ENCODE data around the gene MTG1.
A peak's percentile ranks its signal among the peaks of the same experiment; 100 is the strongest.

Gene MTG1

GRCh38 chr10:133391249-133391635 is 2.7 kb upstream of the MTG1 start:
- no peak for TF ChIP-seq CTCF (IDR thresholded peaks at IDR 0.05; ENCODE audit: low read length)
- no peak for TF ChIP-seq EZH2 (IDR thresholded peaks at IDR 0.05; ENCODE audit: borderline replicate concordance, low read length)
- H3K36me3 ChIP-seq (ENCODE audit: insufficient read depth, low read length): peaks cover 8% of the 10 kb centered on the region
- peaks cover 12% of the 10 kb centered on the region for H3K79me2 ChIP-seq (ENCODE audit: insufficient read depth, low read length)
- H3K4me1 ChIP-seq (ENCODE audit: insufficient read depth, low read length, severe bottlenecking): peaks cover 53% of the 10 kb centered on the region
- no peaks in the 10 kb centered on the region for H3F3A ChIP-seq (ENCODE audit: insufficient read depth, low read length)
- no peaks in the 10 kb centered on the region for H3K27me3 ChIP-seq (ENCODE audit: insufficient read depth, low read length)
- H3K27ac ChIP-seq (ENCODE audit: low read depth, low read length, poor library complexity, severe bottlenecking): no peak overlapping the region
- H4K20me1 ChIP-seq (ENCODE audit: insufficient read depth, low read length): no peaks in the 10 kb centered on the region
- no peak overlapping the region for H3K9ac ChIP-seq (ENCODE audit: low read length)
- H3K4me2 ChIP-seq (ENCODE audit: low read length): no peak overlapping the region
- no peaks in the 10 kb centered on the region for H3K9me2 ChIP-seq (ENCODE audit: low read depth, low read length)
- H3K9me3 ChIP-seq (ENCODE audit: low read length): no peaks in the 10 kb centered on the region
- no peak overlapping the region for H2AFZ ChIP-seq (ENCODE audit: low read length)
- no peak overlapping the region for H3K4me3 ChIP-seq (ENCODE audit: low read depth, low read length, poor library complexity, severe bottlenecking)

GRCh38 chr10:133391761-133392518 is 2.0 kb upstream of the MTG1 start:
- Histone ChIP-seq H3K36me3 (ENCODE audit: insufficient read depth, low read length) (peaks cover 11% of the 10 kb centered on the region), H3K4me1 (ENCODE audit: insufficient read depth, low read length, severe bottlenecking) (peaks cover 53% of the 10 kb centered on the region), H3K4me3 (ENCODE audit: low read depth, low read length, poor library complexity, severe bottlenecking) (no peak overlapping the region), H3F3A (ENCODE audit: insufficient read depth, low read length) (no peaks in the 10 kb centered on the region), H3K79me2 (ENCODE audit: insufficient read depth, low read length) (peaks cover 12% of the 10 kb centered on the region), H3K27me3 (ENCODE audit: insufficient read depth, low read length) (no peaks in the 10 kb centered on the region), H4K20me1 (ENCODE audit: insufficient read depth, low read length) (no peaks in the 10 kb centered on the region), H3K9me3 (ENCODE audit: low read length) (no peaks in the 10 kb centered on the region), H3K9me2 (ENCODE audit: low read depth, low read length) (no peaks in the 10 kb centered on the region), H3K4me2 (ENCODE audit: low read length) (no peak overlapping the region), H3K9ac (ENCODE audit: low read length) (no peak overlapping the region), H3K27ac (ENCODE audit: low read depth, low read length, poor library complexity, severe bottlenecking) (no peak overlapping the region), H2AFZ (ENCODE audit: low read length) (no peak overlapping the region)
- TF ChIP-seq CTCF (IDR thresholded peaks at IDR 0.05; ENCODE audit: low read length) (no peak), EZH2 (IDR thresholded peaks at IDR 0.05; ENCODE audit: borderline replicate concordance, low read length) (no peak)

- peak overlapping the region; percentile 3 for H3K27ac ChIP-seq (ENCODE audit: low read depth, low read length, poor library complexity, severe bottlenecking)
- no peaks in the 10 kb centered on the region for H4K20me1 ChIP-seq (ENCODE audit: insufficient read depth, low read length)
- H3K9ac ChIP-seq (ENCODE audit: low read length): peak overlapping the region; percentile 44
- no peaks in the 10 kb centered on the region for H3K9me3 ChIP-seq (ENCODE audit: low read length)
- peaks cover 21% of the 10 kb centered on the region for H3K36me3 ChIP-seq (ENCODE audit: insufficient read depth, low read length)
- H3K4me2 ChIP-seq (ENCODE audit: low read length): peak overlapping the region; percentile 61
- no peak overlapping the region for H2AFZ ChIP-seq (ENCODE audit: low read length)
- H3K79me2 ChIP-seq (ENCODE audit: insufficient read depth, low read length): peaks cover 12% of the 10 kb centered on the region
- H3K9me2 ChIP-seq (ENCODE audit: low read depth, low read length): no peaks in the 10 kb centered on the region
- H3K27me3 ChIP-seq (ENCODE audit: insufficient read depth, low read length): no peaks in the 10 kb centered on the region
- H3K4me1 ChIP-seq (ENCODE audit: insufficient read depth, low read length, severe bottlenecking): peaks cover 48% of the 10 kb centered on the region
- peak overlapping the region; percentile 99 for H3K4me3 ChIP-seq (ENCODE audit: low read depth, low read length, poor library complexity, severe bottlenecking)
- no peaks in the 10 kb centered on the region for H3F3A ChIP-seq (ENCODE audit: insufficient read depth, low read length)
- TF ChIP-seq EZH2 (IDR thresholded peaks at IDR 0.05; ENCODE audit: borderline replicate concordance, low read length): no peak
- TF ChIP-seq CTCF (IDR thresholded peaks at IDR 0.05; ENCODE audit: low read length): no peak
These were observed 425 bp upstream of the MTG1 start for GRCh38 chr10:133393401-133394063.
